HEK293 (cell line): ENCODE results near the gene MED29.

ENCODE experiments used
- CTCF ChIA-PET: fragments of 350-600 bp; formaldehyde crosslinking; extraction: SDS; loops from one replicate; lab custom pipeline; 2021; ENCODE audit warnings: antibody characterized with exemption; lab: Yijun Ruan, JAX
- POLR2A ChIA-PET: fragments of 300-600 bp; formaldehyde crosslinking; extraction: SDS; loops from one replicate; lab custom pipeline; 2020; ENCODE audit warnings: antibody characterized with exemption, inconsistent platforms; lab: Yijun Ruan, JAX
- H3K27ac ChIP-seq: fragments of 200-500 bp; sonication (Bioruptor generic); 2 replicates; pipeline ENCODE4 v1.5.1; 2014; ENCODE audit warnings: low read depth, low read length, control low read depth, inconsistent platforms; ENCODE audit errors: extremely low read depth
- H3K36me3 ChIP-seq, 2 experiments: fragments of 200-500 bp in 1 of 2; sonication (Bioruptor generic) in 1 of 2; 1 replicate in 1 of 2; 2 replicates in 1 of 2; pipeline ENCODE4 v1.5.1; 2014 to 2017; ENCODE audit warnings: inconsistent platforms in 2 of 2, low read length in 2 of 2; ENCODE audit not compliant: control insufficient read depth in 2 of 2, insufficient read depth in 1 of 2
- H3K4me1 ChIP-seq: fragments of 200-500 bp; sonication (Bioruptor generic); 2 replicates; pipeline ENCODE4 v1.5.1; 2014; ENCODE audit warnings: mild to moderate bottlenecking, low read length, inconsistent platforms; ENCODE audit not compliant: control insufficient read depth, insufficient read depth
- H3K4me3 ChIP-seq: 2 replicates; pipeline ENCODE4 v1.5.1; 2011; ENCODE audit warnings: low read depth, mild to moderate bottlenecking, control low read depth, low read length, moderate library complexity
- H3K9me3 ChIP-seq: fragments of 200-500 bp; sonication (Bioruptor generic); 2 replicates; pipeline ENCODE4 v1.5.1; 2014; ENCODE audit warnings: low read depth, low read length, inconsistent platforms; ENCODE audit not compliant: control insufficient read depth, insufficient read depth
- BCL11A ChIP-seq: fragments of 450-650 bp; formaldehyde crosslinking; IDR thresholded peaks from 2 replicates; pipeline ENCODE4 v1.5.1; 2016; ENCODE audit warnings: low read depth, missing biosample characterization, missing genetic modification characterization
- EGR2 ChIP-seq: fragments of 450-650 bp; formaldehyde crosslinking; IDR thresholded peaks from 2 replicates; pipeline ENCODE4 v1.5.1; 2016; ENCODE audit warnings: low read depth, missing biosample characterization, missing genetic modification characterization
- FEZF1 ChIP-seq: fragments of 450-650 bp; formaldehyde crosslinking; IDR thresholded peaks from 2 replicates; pipeline ENCODE4 v1.5.1; 2016; ENCODE audit warnings: missing biosample characterization, missing genetic modification characterization
- GLI4 ChIP-seq: fragments of 450-650 bp; formaldehyde crosslinking; IDR thresholded peaks from 2 replicates; pipeline ENCODE4 v1.5.1; 2016; ENCODE audit warnings: missing biosample characterization, missing genetic modification characterization
- HOXD13 ChIP-seq: sonication (generic); formaldehyde crosslinking; IDR thresholded peaks from 2 replicates; pipeline ENCODE4 v1.8.0; 2022; ENCODE audit warnings: missing genetic modification reagents, borderline replicate concordance
- PATZ1 ChIP-seq: fragments of 450-650 bp; formaldehyde crosslinking; IDR thresholded peaks from 2 replicates; pipeline ENCODE4 v1.5.1; 2016; ENCODE audit warnings: missing biosample characterization, missing genetic modification characterization
- ZBTB49 ChIP-seq: fragments of 450-650 bp; formaldehyde crosslinking; IDR thresholded peaks from 2 replicates; pipeline ENCODE4 v1.5.1; 2016; ENCODE audit warnings: missing biosample characterization, missing genetic modification characterization, low read depth
- ZBTB7A ChIP-seq: fragments of 450-650 bp; formaldehyde crosslinking; IDR thresholded peaks from 2 replicates; pipeline ENCODE4 v1.5.1; 2016; ENCODE audit warnings: low read depth, missing biosample characterization, missing genetic modification characterization
- ZFP41 ChIP-seq: fragments of 450-650 bp; formaldehyde crosslinking; IDR thresholded peaks from 2 replicates; pipeline ENCODE4 v1.5.1; 2016; ENCODE audit warnings: missing biosample characterization, missing genetic modification characterization, borderline replicate concordance
- ZNF121 ChIP-seq: fragments of 450-650 bp; formaldehyde crosslinking; IDR thresholded peaks from 2 replicates; pipeline ENCODE4 v1.5.1; 2016; ENCODE audit warnings: missing biosample characterization, missing genetic modification characterization
- ZNF132 ChIP-seq: fragments of 450-650 bp; formaldehyde crosslinking; IDR thresholded peaks from 2 replicates; pipeline ENCODE4 v1.5.1; 2017; ENCODE audit warnings: missing biosample characterization, missing genetic modification characterization, borderline replicate concordance
- ZNF133 ChIP-seq: fragments of 450-650 bp; formaldehyde crosslinking; IDR thresholded peaks from 2 replicates; pipeline ENCODE4 v1.5.1; 2016; ENCODE audit warnings: missing biosample characterization, missing genetic modification characterization
- ZNF146 ChIP-seq: fragments of 450-650 bp; formaldehyde crosslinking; IDR thresholded peaks from 2 replicates; pipeline ENCODE4 v1.5.1; 2016; ENCODE audit warnings: missing biosample characterization, missing genetic modification characterization
- ZNF155 ChIP-seq: fragments of 450-650 bp; formaldehyde crosslinking; IDR thresholded peaks from 2 replicates; pipeline ENCODE4 v1.5.1; 2016; ENCODE audit warnings: missing biosample characterization, missing genetic modification characterization
- ZNF157 ChIP-seq: fragments of 450-650 bp; formaldehyde crosslinking; IDR thresholded peaks from 2 replicates; pipeline ENCODE4 v1.5.1; 2016; ENCODE audit warnings: missing biosample characterization, missing genetic modification characterization
- ZNF184 ChIP-seq: fragments of 450-650 bp; IDR thresholded peaks from 2 replicates; pipeline ENCODE4 v1.5.1; 2018; ENCODE audit warnings: missing biosample characterization, mild to moderate bottlenecking, missing genetic modification characterization
- ZNF223 ChIP-seq: fragments of 450-650 bp; formaldehyde crosslinking; IDR thresholded peaks from 2 replicates; pipeline ENCODE4 v1.5.1; 2016; ENCODE audit warnings: missing biosample characterization, missing genetic modification characterization
- ZNF24 ChIP-seq: fragments of 450-650 bp; formaldehyde crosslinking; IDR thresholded peaks from 2 replicates; pipeline ENCODE4 v1.5.1; 2016; ENCODE audit warnings: missing biosample characterization, missing genetic modification characterization
- ZNF274 ChIP-seq, 2 experiments: fragments of 200-500 bp in 1 of 2; fragments of 450-650 bp in 1 of 2; sonication (Bioruptor generic) in 1 of 2; formaldehyde crosslinking in 1 of 2; IDR thresholded peaks; 2 replicates each; pipeline versions ENCODE4 v1.5.1 to v1.6.1; 2014 to 2016; ENCODE audit warnings: borderline replicate concordance in 1 of 2, inconsistent platforms in 1 of 2, low read length in 1 of 2, missing biosample characterization in 1 of 2, missing genetic modification characterization in 1 of 2
- ZNF350 ChIP-seq: fragments of 450-650 bp; formaldehyde crosslinking; IDR thresholded peaks from 2 replicates; pipeline ENCODE4 v1.5.0; 2017; ENCODE audit warnings: missing biosample characterization, mild to moderate bottlenecking, missing genetic modification characterization
- ZNF366 ChIP-seq: fragments of 450-650 bp; formaldehyde crosslinking; conservative IDR thresholded peaks from 2 replicates; pipeline ENCODE4 v1.5.1; 2016; ENCODE audit warnings: missing biosample characterization, missing genetic modification characterization
- ZNF426 ChIP-seq: fragments of 450-650 bp; formaldehyde crosslinking; IDR thresholded peaks from 2 replicates; pipeline ENCODE4 v1.5.1; 2017; ENCODE audit warnings: missing biosample characterization, missing genetic modification characterization, mild to moderate bottlenecking, inconsistent platforms, moderate library complexity
- ZNF530 ChIP-seq: fragments of 450-650 bp; formaldehyde crosslinking; IDR thresholded peaks from 2 replicates; pipeline ENCODE4 v1.5.1; 2016; ENCODE audit warnings: low read depth, missing biosample characterization, missing genetic modification characterization
- ZNF600 ChIP-seq: fragments of 450-650 bp; formaldehyde crosslinking; IDR thresholded peaks from 2 replicates; pipeline ENCODE4 v1.5.1; 2016; ENCODE audit warnings: missing biosample characterization, missing genetic modification characterization
- ZNF629 ChIP-seq: fragments of 450-650 bp; formaldehyde crosslinking; IDR thresholded peaks from 2 replicates; pipeline ENCODE4 v1.5.1; 2017; ENCODE audit warnings: missing biosample characterization, missing genetic modification characterization
- ZNF658 ChIP-seq: fragments of 450-650 bp; formaldehyde crosslinking; IDR thresholded peaks from 2 replicates; pipeline ENCODE4; 2016; ENCODE audit warnings: missing biosample characterization, missing genetic modification characterization
- ZNF670 ChIP-seq: fragments of 450-650 bp; formaldehyde crosslinking; IDR thresholded peaks from 2 replicates; pipeline ENCODE4 v1.5.1; 2016; ENCODE audit warnings: missing biosample characterization, missing genetic modification characterization, low read depth
- ZNF692 ChIP-seq: fragments of 450-650 bp; formaldehyde crosslinking; IDR thresholded peaks from 2 replicates; pipeline ENCODE4 v1.5.1; 2016; ENCODE audit warnings: missing biosample characterization, missing genetic modification characterization

Gene MED29

GRCh38 chr19:39444598-39445195, 53.5 kb downstream of the MED29 start (continued):
- TF ChIP-seq BCL11A (tag by site-specific recombination) (0 out of 2 replicates have a peak, but pooled peaks have one; percentile 8), ZNF121 (tag by site-specific recombination) (peak; percentile 29; the same call in 1 of the 2 replicates), ZNF157 (tag by site-specific recombination) (no peak)
- TF ChIP-seq, all 188 proteins: peak for 7

GRCh38 chr19:39445196-39446111, 54.3 kb downstream of the MED29 start, which contains the start of gene SUPT5H:
Gene SUPT5H, plus strand, starts transcription at chr19:39445582. Its CDS starts 309 bp downstream, at chr19:39445891.
- CTCF ChIA-PET, result interaction anchor here (0.6 to 3.5 kb wide), 7 partner anchors 27 to 227 kb away, joined by 3 to 9 read pairs (median 3); partner anchors contain the start of gene TIMM50
- TF ChIP-seq GLI4 (tag by site-specific recombination) (no peak), ZNF24 (tag by site-specific recombination) (peak; percentile 72), ZNF366 (peak; percentile 72), ZNF629 (tag by site-specific recombination) (peak; percentile 93), EGR2 (peak; percentile 95), ZNF274 (IDR thresholded peaks at IDR 0.05; ENCODE audit: low read length) (no peak), ZNF274 (tag by site-specific recombination; IDR thresholded peaks at IDR 0.05; ENCODE audit: borderline replicate concordance) (no peak), ZNF426 (tag by site-specific recombination) (no peak), ZNF184 (tag by site-specific recombination) (no peak; the same call in 1 of the 2 replicates), ZNF600 (tag by site-specific recombination) (peak; percentile 62), ZNF530 (tag by site-specific recombination) (no peak), ZNF223 (tag by site-specific recombination) (peak; percentile 41; the same call in 1 of the 2 replicates), ZNF155 (tag by site-specific recombination) (no peak), ZNF670 (tag by site-specific recombination) (no peak), ZNF692 (tag by site-specific recombination) (peak; percentile 93), ZNF658 (no peak), ZBTB7A (tag by site-specific recombination) (0 out of 2 replicates have a peak, but pooled peaks have one; percentile 30), ZNF146 (tag by site-specific recombination) (no peak), ZNF350 (tag by site-specific recombination) (no peak), ZNF157 (tag by site-specific recombination) (no peak), FEZF1 (tag by site-specific recombination) (no peak), ZNF132 (no peak), HOXD13 (CRISPR knock-in tag) (no peak), ZBTB49 (tag by site-specific recombination) (no peak), ZNF133 (tag by site-specific recombination) (no peak), PATZ1 (peak; percentile 62), ZFP41 (tag by site-specific recombination) (no peak)

More at GRCh38 chr19:39445196-39446111, 54.3 kb downstream of the MED29 start, which contains the start of gene SUPT5H:
- Histone ChIP-seq H3K36me3 (peaks cover 34 to 56% of the 10 kb centered on the region in 2 experiments), H3K4me1 (peaks cover 23% of the 10 kb centered on the region), H3K9me3 (no peaks in the 10 kb centered on the region; the same call in 1 of the 2 replicates), H3K27ac (peak within 1 kb of the TSS; percentile 98), H3K4me3 (peak within 1 kb of the TSS; percentile 57)
- POLR2A ChIA-PET, result interaction anchor here (0.5 to 8.1 kb wide), 27 partner anchors 10 to 980 kb away, joined by 3 to 199 read pairs (median 4); partner anchors contain the start of genes EID2B, MED29, PAF1 and RPS16
